Spleen (tissue), 7 donors: Measurements from ENCODE around the gene FCN3.

ENCODE experiments used
- CTCF ChIP-seq, 11 experiments: fragments of 200-600 bp in 7 of 11; fragments of 450-650 bp in 4 of 11; sonication (generic) in 4 of 11; IDR thresholded peaks in 8 of 11; conservative IDR thresholded peaks in 3 of 11; 1 replicate in 7 of 11; 2 replicates in 4 of 11; pipeline versions ENCODE4 v1.4.0 to v1.8.0; 2016 to 2021; ENCODE audit warnings: antibody characterized with exemption in 11 of 11, inconsistent platforms in 4 of 11, mild to moderate bottlenecking in 1 of 11
- POLR2A ChIP-seq, 3 donors: fragments of 450-650 bp; IDR thresholded peaks; one replicate each; pipeline ENCODE4 v1.5.1; 2017; ENCODE audit warnings: antibody characterized with exemption in 3 of 3, mild to moderate bottlenecking in 1 of 3
- POLR2AphosphoS5 ChIP-seq, 3 donors: sonication (generic); formaldehyde crosslinking; IDR thresholded peaks; one replicate each; pipeline ENCODE4 v1.5.1; 2017; ENCODE audit warnings: antibody characterized with exemption in 3 of 3
- donor health status: DM: no; HTN: no; CAD: no; lungs with moderate emphysema.
- donor health status: DM: no; HTN: no; CAD: no.
- donor health status: DM: no; HTN: no; CAD: no.

GRCh38 chr1:27327964-27328363, 46.7 kb downstream of the FCN3 start:
- TF ChIP-seq CTCF (IDR thresholded peaks at IDR 0.05 in 8 of 11, conservative IDR thresholded peaks at IDR 0.05 in 3 of 11) (no peak), POLR2A (IDR thresholded peaks at IDR 0.05) (no peak), POLR2AphosphoS5 (IDR thresholded peaks at IDR 0.05) (no peak)
